ENCODE data around the gene DCP1A. TPM values are rescaled to one million over a fixed set of nuclear protein-coding genes. Genes with fewer than 3 reads are reported as not detected.

The DCP1A gene
- total and polyA plus RNA-seq, 5 donors from 2014 or later: 47.7 to 63.6 (median 50.6) TPM

DNA sequence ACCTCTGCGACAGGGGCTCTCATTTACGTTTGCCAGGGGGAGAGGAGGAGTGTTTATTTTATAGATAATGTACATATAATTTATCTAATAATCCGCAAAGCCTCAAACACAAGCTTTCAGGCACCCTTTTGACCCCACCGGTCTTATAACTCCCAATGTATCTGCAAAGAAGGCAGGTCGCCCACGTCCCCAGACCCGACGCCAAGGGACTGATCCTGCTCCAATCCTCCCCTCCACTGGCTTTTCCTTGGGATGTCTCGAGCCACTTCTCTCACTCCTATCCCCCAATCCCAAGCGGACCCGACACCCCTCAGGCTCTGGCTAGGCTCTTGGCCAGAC lies 452 bp downstream of the DCP1A start:
- peaks cover 23% of the 10 kb centered on the region for H3K36me3 ChIP-seq (ENCODE audit: control insufficient read depth, insufficient read depth, low read length)
- H3K27me3 ChIP-seq (ENCODE audit: control insufficient read depth, insufficient read depth, low read length): no peaks in the 10 kb centered on the region
- ATAC-seq (ENCODE audit: low read depth in 2 of 2) (no peak), DNase-seq (no peak)
- H3K4me1 ChIP-seq (ENCODE audit: control insufficient read depth, insufficient read depth, low read length, poor library complexity, severe bottlenecking): peaks cover 18% of the 10 kb centered on the region
- peak overlapping the region; percentile 92 for H3K4me3 ChIP-seq (ENCODE audit: low read depth, low read length)
- Mint-ChIP-seq H3K4me1 (peaks cover 31 to 51% (median 37%) of the 10 kb centered on the region in 4 donors), H3K36me3 (peaks cover 13% of the 10 kb centered on the region), H3K4me3 (peak overlapping the region; percentile 97 to 99 (median 98)), H3K27me3 (no peaks in the 10 kb centered on the region), H3K27ac (peak overlapping the region; percentile 99), H3K9me3 (peaks cover 0 to 3% (median 0%) of the 10 kb centered on the region in 7 donors)
- peak overlapping the region; percentile 94 for H3K27ac ChIP-seq (ENCODE audit: insufficient read depth, low read length, poor library complexity, severe bottlenecking)
- H3K9me3 ChIP-seq (ENCODE audit: control insufficient read depth in 2 of 2, low read length in 2 of 2): no peaks in the 10 kb centered on the region

DNA sequence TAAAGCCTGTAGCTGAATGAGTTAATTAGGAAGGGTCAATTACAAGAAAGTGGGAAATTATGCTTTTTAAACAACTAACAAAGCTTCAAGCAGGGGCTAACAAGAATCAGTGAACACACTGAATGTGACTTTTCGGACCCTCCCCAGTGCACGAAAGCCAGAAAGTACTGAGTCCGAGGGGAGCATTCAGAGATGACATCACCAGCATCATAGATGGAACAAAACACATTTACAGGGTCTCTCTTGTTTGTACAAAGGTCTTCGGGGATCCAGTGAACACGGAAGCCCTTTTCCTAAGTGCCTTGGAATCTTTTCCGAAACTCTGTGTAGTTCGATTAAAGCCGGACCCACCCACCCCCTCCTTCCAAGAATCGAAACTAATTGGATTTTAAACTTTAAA lies 829 bp downstream of the DCP1A start:
- no peaks in the 10 kb centered on the region for H3K27me3 ChIP-seq (ENCODE audit: control insufficient read depth, insufficient read depth, low read length)
- H3K9me3 ChIP-seq (ENCODE audit: control insufficient read depth in 2 of 2, low read length in 2 of 2): no peaks in the 10 kb centered on the region
- Mint-ChIP-seq H3K36me3 (peaks cover 13% of the 10 kb centered on the region), H3K4me1 (peaks cover 31 to 51% (median 37%) of the 10 kb centered on the region in 4 donors), H3K9me3 (peaks cover 0 to 3% (median 0%) of the 10 kb centered on the region in 7 donors), H3K4me3 (peak overlapping the region; percentile 97 to 99 (median 98)), H3K27me3 (no peaks in the 10 kb centered on the region), H3K27ac (peak overlapping the region; percentile 99)
- ATAC-seq (ENCODE audit: low read depth in 2 of 2): no peak
- H3K4me3 ChIP-seq (ENCODE audit: low read depth, low read length): peak overlapping the region; percentile 92
- DNase-seq: peak in 1 of 3 donors; percentile 10
- H3K4me1 ChIP-seq (ENCODE audit: control insufficient read depth, insufficient read depth, low read length, poor library complexity, severe bottlenecking): peaks cover 18% of the 10 kb centered on the region
- H3K27ac ChIP-seq (ENCODE audit: insufficient read depth, low read length, poor library complexity, severe bottlenecking): peak overlapping the region; percentile 94
- peaks cover 26% of the 10 kb centered on the region for H3K36me3 ChIP-seq (ENCODE audit: control insufficient read depth, insufficient read depth, low read length)

DNA sequence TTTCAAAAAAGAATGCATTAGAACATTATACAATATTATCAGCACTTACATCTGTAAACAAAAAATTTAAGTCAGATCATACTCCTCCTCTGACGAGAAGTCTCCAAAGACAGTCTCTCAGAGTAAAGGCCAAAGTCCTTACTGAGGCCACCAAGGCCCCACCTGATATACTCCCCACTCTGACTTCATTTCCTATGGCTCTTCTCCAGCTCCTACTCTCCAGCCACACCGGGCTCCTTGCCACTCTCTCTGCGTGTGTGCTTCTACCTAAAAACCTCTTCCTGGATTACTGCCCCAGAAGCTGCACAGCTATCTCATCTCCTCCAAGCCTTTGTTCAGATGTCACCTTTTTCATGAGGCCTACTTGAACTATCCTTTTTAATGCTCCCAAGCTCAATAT lies 5.0 kb downstream of the DCP1A start:
- DNase-seq: no peak
- H3K36me3 Mint-ChIP-seq: peaks cover 34% of the 10 kb centered on the region
- Histone ChIP-seq H3K27me3 (ENCODE audit: control insufficient read depth, insufficient read depth, low read length) (no peaks in the 10 kb centered on the region), H3K27ac (ENCODE audit: insufficient read depth, low read length, poor library complexity, severe bottlenecking) (no peak overlapping the region), H3K4me1 (ENCODE audit: control insufficient read depth, insufficient read depth, low read length, poor library complexity, severe bottlenecking) (peaks cover 18% of the 10 kb centered on the region), H3K4me3 (ENCODE audit: low read depth, low read length) (no peak overlapping the region), H3K36me3 (ENCODE audit: control insufficient read depth, insufficient read depth, low read length) (peaks cover 58% of the 10 kb centered on the region), H3K9me3 (ENCODE audit: control insufficient read depth in 2 of 2, low read length in 2 of 2) (no peaks in the 10 kb centered on the region)
- H3K27ac Mint-ChIP-seq: no peak overlapping the region
- peaks cover 39 to 64% (median 46%) of the 10 kb centered on the region in 4 donors for H3K4me1 Mint-ChIP-seq
- H3K9me3 Mint-ChIP-seq: no peaks in the 10 kb centered on the region
- H3K4me3 Mint-ChIP-seq: peak overlapping the region in 1 of 4 donors; percentile 30
- no peak for ATAC-seq (ENCODE audit: low read depth in 2 of 2)
- no peaks in the 10 kb centered on the region for H3K27me3 Mint-ChIP-seq

DNA sequence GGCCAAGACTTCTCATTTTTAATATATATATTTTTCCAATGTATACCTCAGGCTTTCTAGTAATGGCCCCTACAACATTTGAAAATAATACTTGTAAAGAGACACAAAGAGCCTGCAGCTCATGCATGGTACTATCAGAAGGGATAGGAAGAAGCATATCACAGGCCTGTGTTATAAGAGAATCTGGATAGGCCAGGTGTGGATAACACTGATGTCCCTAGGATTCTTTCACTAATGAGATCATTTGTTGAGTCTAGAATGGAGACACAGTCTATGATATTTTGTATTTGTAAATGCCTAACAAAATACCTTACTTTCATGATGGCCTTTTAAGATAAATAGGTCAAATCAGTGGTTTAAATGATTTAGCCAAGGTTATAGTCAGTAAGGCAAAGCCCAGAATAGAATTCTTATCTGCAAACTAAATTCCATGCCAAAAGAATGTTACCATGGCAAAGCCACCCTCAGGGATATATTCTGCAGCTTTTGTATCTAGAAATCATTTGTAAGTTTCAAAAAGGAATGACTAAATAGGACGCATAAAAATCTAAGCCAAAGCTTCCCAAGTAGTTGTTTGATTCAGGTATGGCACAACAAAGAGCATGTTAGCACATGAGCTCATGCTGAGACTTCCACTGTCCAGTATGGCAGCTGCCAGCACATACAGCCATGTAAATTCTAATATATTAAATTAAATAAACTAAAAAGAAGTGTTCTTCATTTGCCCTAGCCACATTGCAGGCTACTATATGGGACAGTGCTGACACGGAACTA lies 10.0 kb downstream of the DCP1A start:
- DNase-seq: no peak
- H3K9me3 Mint-ChIP-seq: no peaks in the 10 kb centered on the region

DNA sequence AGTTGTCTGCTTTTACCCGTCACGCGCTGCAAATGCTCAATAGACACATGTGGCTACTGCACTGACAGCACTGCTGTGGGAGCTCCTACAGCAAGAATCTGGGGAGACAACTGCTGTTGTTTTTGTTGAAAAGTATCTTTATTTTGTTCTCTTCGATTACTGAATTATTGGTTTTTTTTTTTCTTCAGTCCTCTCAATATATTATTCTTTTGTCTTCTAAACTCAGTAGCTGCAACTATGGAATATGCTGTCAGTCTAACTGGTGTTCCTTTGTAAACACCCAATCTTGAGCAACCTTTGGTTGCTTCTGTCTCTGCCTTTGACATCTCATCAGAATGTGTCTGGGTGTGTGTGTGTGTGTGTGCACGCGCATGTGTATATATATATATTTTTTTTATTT lies 12.6 kb downstream of the DCP1A start:
- no peaks in the 10 kb centered on the region for H3K9me3 ChIP-seq (ENCODE audit: control insufficient read depth in 2 of 2, low read length in 2 of 2)
- Mint-ChIP-seq H3K4me1 (peaks cover 22 to 35% (median 26%) of the 10 kb centered on the region in 4 donors), H3K27me3 (no peaks in the 10 kb centered on the region), H3K4me3 (no peak overlapping the region), H3K9me3 (no peaks in the 10 kb centered on the region), H3K27ac (no peak overlapping the region), H3K36me3 (peaks cover 33% of the 10 kb centered on the region)
- DNase-seq (no peak), ATAC-seq (ENCODE audit: low read depth in 2 of 2) (no peak)
- H3K36me3 ChIP-seq (ENCODE audit: control insufficient read depth, insufficient read depth, low read length): peaks cover 58% of the 10 kb centered on the region
- H3K4me1 ChIP-seq (ENCODE audit: control insufficient read depth, insufficient read depth, low read length, poor library complexity, severe bottlenecking): no peaks in the 10 kb centered on the region
- H3K27me3 ChIP-seq (ENCODE audit: control insufficient read depth, insufficient read depth, low read length): no peaks in the 10 kb centered on the region
- H3K4me3 ChIP-seq (ENCODE audit: low read depth, low read length): no peak overlapping the region
- no peak overlapping the region for H3K27ac ChIP-seq (ENCODE audit: insufficient read depth, low read length, poor library complexity, severe bottlenecking)

More for the DNA sequence above, 10.0 kb downstream of the DCP1A start:
- Mint-ChIP-seq H3K4me1 (peaks cover 7 to 24% (median 21%) of the 10 kb centered on the region in 4 donors), H3K36me3 (peaks cover 34% of the 10 kb centered on the region), H3K4me3 (no peak overlapping the region), H3K27ac (no peak overlapping the region), H3K27me3 (no peaks in the 10 kb centered on the region)
- ATAC-seq (ENCODE audit: low read depth in 2 of 2): no peak
- H3K27ac ChIP-seq (ENCODE audit: insufficient read depth, low read length, poor library complexity, severe bottlenecking): no peak overlapping the region
- no peak overlapping the region for H3K4me3 ChIP-seq (ENCODE audit: low read depth, low read length)
- peaks cover 65% of the 10 kb centered on the region for H3K36me3 ChIP-seq (ENCODE audit: control insufficient read depth, insufficient read depth, low read length)
- no peaks in the 10 kb centered on the region for H3K4me1 ChIP-seq (ENCODE audit: control insufficient read depth, insufficient read depth, low read length, poor library complexity, severe bottlenecking)
- no peaks in the 10 kb centered on the region for H3K9me3 ChIP-seq (ENCODE audit: control insufficient read depth in 2 of 2, low read length in 2 of 2)
- H3K27me3 ChIP-seq (ENCODE audit: control insufficient read depth, insufficient read depth, low read length): no peaks in the 10 kb centered on the region

DNA sequence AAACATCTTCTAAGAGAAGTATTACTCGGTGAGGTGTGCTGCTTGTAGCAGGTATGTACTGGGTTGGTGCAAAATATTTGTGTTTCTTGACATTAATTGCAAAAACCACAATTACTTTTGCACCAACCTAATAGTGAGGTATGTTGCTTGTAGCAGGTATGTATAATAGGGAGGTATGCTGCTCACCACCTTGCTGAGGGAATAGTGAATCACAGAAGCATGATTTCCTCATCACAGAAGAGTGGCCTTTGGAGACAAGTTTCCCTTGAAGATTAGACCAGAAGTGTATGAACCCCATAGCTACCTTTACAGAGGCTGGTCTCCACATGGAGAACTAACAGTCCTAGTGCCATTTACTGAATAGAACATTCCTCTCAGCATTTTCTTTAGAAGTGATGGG lies 15.5 kb downstream of the DCP1A start:
- Histone ChIP-seq H3K27ac (ENCODE audit: insufficient read depth, low read length, poor library complexity, severe bottlenecking) (no peak overlapping the region), H3K4me3 (ENCODE audit: low read depth, low read length) (no peak overlapping the region), H3K27me3 (ENCODE audit: control insufficient read depth, insufficient read depth, low read length) (no peaks in the 10 kb centered on the region), H3K4me1 (ENCODE audit: control insufficient read depth, insufficient read depth, low read length, poor library complexity, severe bottlenecking) (no peaks in the 10 kb centered on the region), H3K9me3 (ENCODE audit: control insufficient read depth in 2 of 2, low read length in 2 of 2) (no peaks in the 10 kb centered on the region), H3K36me3 (ENCODE audit: control insufficient read depth, insufficient read depth, low read length) (peaks cover 43% of the 10 kb centered on the region)
- ATAC-seq (ENCODE audit: low read depth in 2 of 2) (no peak), DNase-seq (no peak)
- Mint-ChIP-seq H3K4me1 (peaks cover 24 to 34% (median 28%) of the 10 kb centered on the region in 4 donors), H3K27me3 (no peaks in the 10 kb centered on the region), H3K36me3 (peaks cover 28% of the 10 kb centered on the region), H3K27ac (peak overlapping the region in 1 of 3 donors; percentile 20), H3K9me3 (no peaks in the 10 kb centered on the region), H3K4me3 (no peak overlapping the region)

DNA sequence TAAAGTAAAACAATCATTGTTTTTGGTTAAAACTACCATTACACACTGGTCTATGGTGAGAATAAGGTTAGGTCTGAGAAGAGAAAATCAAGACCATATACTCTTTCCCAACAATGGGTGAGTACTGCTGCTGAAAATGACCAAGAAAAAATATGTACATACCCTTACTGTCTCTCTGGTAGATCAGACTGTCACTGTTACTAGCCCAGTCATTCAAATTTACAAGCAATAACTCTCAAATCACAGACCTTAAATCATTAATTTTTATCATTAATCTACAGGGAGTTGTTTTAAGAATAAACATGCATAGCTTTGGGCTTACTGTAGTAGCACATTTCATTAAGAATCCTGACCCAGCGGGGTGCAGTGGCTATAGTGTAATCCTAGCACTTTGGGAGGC lies 17.4 kb downstream of the DCP1A start:
- ATAC-seq (ENCODE audit: low read depth in 2 of 2): no peak
- peaks cover 37 to 49% (median 42%) of the 10 kb centered on the region in 4 donors for H3K4me1 Mint-ChIP-seq

DNA sequence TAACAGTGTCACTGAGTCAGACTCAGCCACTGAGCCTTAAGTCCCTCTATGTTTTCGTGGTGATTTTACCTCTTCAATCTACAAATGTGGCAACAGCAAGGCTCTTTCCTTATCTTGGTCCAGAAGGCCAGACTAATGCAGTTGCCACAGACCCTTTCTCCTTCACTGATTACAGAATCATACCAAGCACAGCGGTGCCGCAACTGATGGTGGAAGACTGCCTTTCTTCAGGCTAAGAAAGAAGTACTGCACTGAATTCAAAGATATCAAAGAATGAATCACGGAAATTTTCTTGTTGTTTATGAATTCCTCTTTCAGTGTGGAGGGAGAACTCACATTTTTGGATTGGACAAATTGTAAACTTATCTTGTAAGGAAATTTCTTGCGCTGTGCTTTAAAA lies 18.6 kb downstream of the DCP1A start:
- H3K9me3 Mint-ChIP-seq: no peaks in the 10 kb centered on the region
- peaks cover 26% of the 10 kb centered on the region for H3K36me3 Mint-ChIP-seq
- H3K4me1 ChIP-seq (ENCODE audit: control insufficient read depth, insufficient read depth, low read length, poor library complexity, severe bottlenecking): no peaks in the 10 kb centered on the region
- H3K4me1 Mint-ChIP-seq: peaks cover 36 to 52% (median 47%) of the 10 kb centered on the region in 4 donors
- H3K9me3 ChIP-seq (ENCODE audit: control insufficient read depth in 2 of 2, low read length in 2 of 2): no peaks in the 10 kb centered on the region
- no peaks in the 10 kb centered on the region for H3K27me3 Mint-ChIP-seq
- H3K27ac Mint-ChIP-seq: peak overlapping the region in 2 of 3 donors; percentile 33 to 69
- no peak overlapping the region for H3K27ac ChIP-seq (ENCODE audit: insufficient read depth, low read length, poor library complexity, severe bottlenecking)
- DNase-seq (no peak), ATAC-seq (ENCODE audit: low read depth in 2 of 2) (no peak)
- peaks cover 38% of the 10 kb centered on the region for H3K36me3 ChIP-seq (ENCODE audit: control insufficient read depth, insufficient read depth, low read length)
- H3K27me3 ChIP-seq (ENCODE audit: control insufficient read depth, insufficient read depth, low read length): no peaks in the 10 kb centered on the region
- no peak overlapping the region for H3K4me3 ChIP-seq (ENCODE audit: low read depth, low read length)
- no peak overlapping the region for H3K4me3 Mint-ChIP-seq

More for the DNA sequence above, 17.4 kb downstream of the DCP1A start:
- Histone ChIP-seq H3K9me3 (ENCODE audit: control insufficient read depth in 2 of 2, low read length in 2 of 2) (no peaks in the 10 kb centered on the region), H3K27ac (ENCODE audit: insufficient read depth, low read length, poor library complexity, severe bottlenecking) (no peak overlapping the region), H3K4me1 (ENCODE audit: control insufficient read depth, insufficient read depth, low read length, poor library complexity, severe bottlenecking) (no peaks in the 10 kb centered on the region), H3K36me3 (ENCODE audit: control insufficient read depth, insufficient read depth, low read length) (peaks cover 38% of the 10 kb centered on the region), H3K27me3 (ENCODE audit: control insufficient read depth, insufficient read depth, low read length) (no peaks in the 10 kb centered on the region), H3K4me3 (ENCODE audit: low read depth, low read length) (no peak overlapping the region)
- no peak for DNase-seq
- no peak overlapping the region for H3K4me3 Mint-ChIP-seq
- H3K27me3 Mint-ChIP-seq: no peaks in the 10 kb centered on the region
- H3K9me3 Mint-ChIP-seq: no peaks in the 10 kb centered on the region
- peaks cover 28% of the 10 kb centered on the region for H3K36me3 Mint-ChIP-seq
- peak overlapping the region in 1 of 3 donors; percentile 71 for H3K27ac Mint-ChIP-seq
